HS-5 (cell line): ENCODE measurements around the gene FER1L5.
"Not testable (repeated sequence)": the region's sequence is repeated elsewhere in the genome, so short reads cannot be mapped to it uniquely, and the experiment has no call there.

Source experiments
- DNase-seq: peaks from one replicate; pipeline ENCODE4 v3.0.0-alpha.2; 2012; ENCODE audit warnings: low read depth

Gene FER1L5

GRCh38 chr2:96636551-96637171 lies 5.9 kb upstream of the FER1L5 start:
- DNase-seq: no peak

GRCh38 chr2:96637385-96638143 lies 5.0 kb upstream of the FER1L5 start:
- peak; percentile 91 for DNase-seq

GRCh38 chr2:96638144-96639121 lies 4.1 kb upstream of the FER1L5 start, which contains the start of gene KANSL3:
KANSL3 (minus strand) TSS chr2:96638312; CDS start chr2:96637135, 1,177 bp downstream.
- DNase-seq: peak; percentile 99

- no peak for DNase-seq
Observed at GRCh38 chr2:96647681-96648080, 5.1 kb downstream of the FER1L5 start.

GRCh38 chr2:96648306-96648930 lies 5.9 kb downstream of the FER1L5 start:
- DNase-seq: no peak

- DNase-seq: no peak
Observed at GRCh38 chr2:96649342-96649741, 6.8 kb downstream of the FER1L5 start.

- DNase-seq: no peak
Observed at GRCh38 chr2:96651793-96652192, 9.2 kb downstream of the FER1L5 start.

GRCh38 chr2:96654791-96655190 lies 12.2 kb downstream of the FER1L5 start:
- not testable (repeated sequence) for DNase-seq

- no peak for DNase-seq
Observed at GRCh38 chr2:96655526-96655925, 13.0 kb downstream of the FER1L5 start.

GRCh38 chr2:96656540-96656939 lies 14.0 kb downstream of the FER1L5 start:
- no peak for DNase-seq

GRCh38 chr2:96661324-96661723 lies 18.8 kb downstream of the FER1L5 start:
- DNase-seq: no peak

- DNase-seq: no peak
Observed at GRCh38 chr2:96662360-96662759, 19.8 kb downstream of the FER1L5 start.

- no peak for DNase-seq
Observed at GRCh38 chr2:96663177-96663576, 20.6 kb downstream of the FER1L5 start.

- no peak for DNase-seq
Observed at GRCh38 chr2:96663829-96664228, 21.3 kb downstream of the FER1L5 start.

GRCh38 chr2:96664366-96664925 lies 21.9 kb downstream of the FER1L5 start:
- no peak for DNase-seq

- DNase-seq: peak; percentile 100
Observed at GRCh38 chr2:96665083-96665569, 22.6 kb downstream of the FER1L5 start.

GRCh38 chr2:96665717-96666116 lies 23.2 kb downstream of the FER1L5 start:
- DNase-seq: not testable (repeated sequence)

GRCh38 chr2:96668771-96669170 lies 26.2 kb downstream of the FER1L5 start:
- DNase-seq: no peak

- no peak for DNase-seq
Observed at GRCh38 chr2:96669539-96670215, 27.1 kb downstream of the FER1L5 start.

GRCh38 chr2:96679848-96680247 lies 37.3 kb downstream of the FER1L5 start:
- DNase-seq: no peak
